NK-92 (cell line): ENCODE measurements around the gene AGTRAP.

Source experiments
- DNase-seq: peaks from one replicate; lab custom pipeline; 2025; ENCODE audit not compliant: unreplicated experiment; lab: John Stamatoyannopoulos, UW

AGTRAP gene

GRCh38 chr1:11705596-11705995 lies 30.3 kb upstream of the AGTRAP start:
- no peak for DNase-seq

- DNase-seq = no peak
These were observed 29.6 kb upstream of the AGTRAP start for GRCh38 chr1:11706292-11706691.

GRCh38 chr1:11707621-11708276 lies 28.2 kb upstream of the AGTRAP start:
- no peak for DNase-seq

- DNase-seq = no peak
These were observed 27.2 kb upstream of the AGTRAP start for GRCh38 chr1:11708554-11709350.

GRCh38 chr1:11711490-11711889 lies 24.4 kb upstream of the AGTRAP start:
- no peak for DNase-seq

- DNase-seq = no peak
These were observed 23.7 kb upstream of the AGTRAP start for GRCh38 chr1:11712285-11712684.

GRCh38 chr1:11713095-11713494 lies 22.8 kb upstream of the AGTRAP start:
- no peak for DNase-seq

GRCh38 chr1:11714831-11715575 lies 20.9 kb upstream of the AGTRAP start:
- DNase-seq = no peak

- DNase-seq = peak; percentile 24
These were observed 16.5 kb upstream of the AGTRAP start for GRCh38 chr1:11719313-11720032.

- no peak for DNase-seq
These were observed 15.9 kb upstream of the AGTRAP start for GRCh38 chr1:11720033-11720376.

GRCh38 chr1:11720525-11720924 lies 15.4 kb upstream of the AGTRAP start:
- no peak for DNase-seq

GRCh38 chr1:11721311-11721710 lies 14.6 kb upstream of the AGTRAP start:
- DNase-seq = no peak

- no peak for DNase-seq
These were observed 13.4 kb upstream of the AGTRAP start for GRCh38 chr1:11722538-11722937.

- DNase-seq = no peak
These were observed 10.3 kb upstream of the AGTRAP start for GRCh38 chr1:11725616-11726015.

GRCh38 chr1:11727119-11727518 lies 8.8 kb upstream of the AGTRAP start:
- DNase-seq = no peak

GRCh38 chr1:11728126-11728806 lies 7.7 kb upstream of the AGTRAP start:
- no peak for DNase-seq

GRCh38 chr1:11729155-11729497 lies 6.8 kb upstream of the AGTRAP start:
- DNase-seq = no peak

- DNase-seq = no peak
These were observed 6.2 kb upstream of the AGTRAP start for GRCh38 chr1:11729498-11730428.

GRCh38 chr1:11730429-11730891 lies 5.5 kb upstream of the AGTRAP start:
- DNase-seq = peak; percentile 23
